MM.1S (cell line): ENCODE data around the gene HES1.
"Not testable (repeated sequence)": the region's sequence is repeated elsewhere in the genome, so short reads cannot be mapped to it uniquely, and the experiment has no call there.

Experiments
- DNase-seq: peaks from one replicate; pipeline ENCODE4 v3.0.0-alpha.2; 2015
- H2AFZ ChIP-seq: fragments of 300-600 bp; sonication (generic); 2 replicates; pipeline ENCODE4 v1.6.0; 2016; ENCODE audit warnings: antibody characterized with exemption, low read length
- H3F3A ChIP-seq: fragments of 300-600 bp; sonication (generic); 2 replicates; pipeline ENCODE4 v1.6.1; 2016; ENCODE audit warnings: mild to moderate bottlenecking, antibody characterized with exemption, low read length, moderate library complexity, mixed read lengths; ENCODE audit not compliant: insufficient read depth
- H3K27ac ChIP-seq: fragments of 300-600 bp; sonication (generic); 2 replicates; pipeline ENCODE4 v1.5.1; 2016; ENCODE audit warnings: mild to moderate bottlenecking, low read length
- H3K27me3 ChIP-seq: fragments of 300-600 bp; sonication (generic); replicated peaks from 2 replicates; pipeline ENCODE4 v1.6.0; 2016; ENCODE audit warnings: low read length; ENCODE audit not compliant: insufficient read depth
- H3K36me3 ChIP-seq: fragments of 300-600 bp; sonication (generic); replicated peaks from 2 replicates; pipeline ENCODE4 v1.6.1; 2016; ENCODE audit warnings: mild to moderate bottlenecking, low read length, mixed read lengths; ENCODE audit not compliant: insufficient read depth
- H3K4me1 ChIP-seq: fragments of 300-600 bp; sonication (generic); 2 replicates; pipeline ENCODE4 v1.6.1; 2016; ENCODE audit warnings: low read length, mixed read lengths
- H3K4me2 ChIP-seq: fragments of 300-600 bp; sonication (generic); 2 replicates; pipeline ENCODE4 v1.6.0; 2016; ENCODE audit warnings: low read depth, low read length
- H3K4me3 ChIP-seq: fragments of 300-600 bp; sonication (generic); 2 replicates; pipeline ENCODE4 v1.5.1; 2016; ENCODE audit warnings: low read length, mixed read lengths
- H3K79me2 ChIP-seq: fragments of 300-600 bp; sonication (generic); 2 replicates; pipeline ENCODE4 v1.6.1; 2016; ENCODE audit warnings: mixed run types, low read length, mixed read lengths
- H3K9ac ChIP-seq: fragments of 300-600 bp; sonication (generic); 2 replicates; pipeline ENCODE4 v1.6.1; 2016; ENCODE audit warnings: low read length, mixed read lengths
- H3K9me2 ChIP-seq: fragments of 300-600 bp; sonication (generic); replicated peaks from 2 replicates; pipeline ENCODE4 v1.6.1; 2016; ENCODE audit warnings: mild to moderate bottlenecking, low read length, mixed read lengths; ENCODE audit not compliant: insufficient read depth
- H3K9me3 ChIP-seq: fragments of 300-600 bp; sonication (generic); replicated peaks from 2 replicates; pipeline ENCODE4 v1.6.1; 2016; ENCODE audit warnings: mild to moderate bottlenecking, low read length, mixed read lengths; ENCODE audit not compliant: insufficient read depth
- H4K20me1 ChIP-seq: fragments of 300-600 bp; sonication (generic); 2 replicates; pipeline ENCODE4 v1.6.1; 2016; ENCODE audit warnings: mild to moderate bottlenecking, low read length, moderate library complexity, mixed read lengths; ENCODE audit not compliant: insufficient read depth
- CTCF ChIP-seq: fragments of 300-600 bp; sonication (generic); IDR thresholded peaks from 2 replicates; pipeline ENCODE4 v1.5.1; 2016; ENCODE audit warnings: antibody characterized with exemption, low read length, mixed read lengths
- EZH2 ChIP-seq: fragments of 300-600 bp; sonication (generic); optimal IDR thresholded peaks from 2 replicates; pipeline ENCODE3; 2017; ENCODE audit warnings: low read depth, mild to moderate bottlenecking, antibody characterized with exemption, low read length, mixed read lengths
- EZH2phosphoT487 ChIP-seq: fragments of 300-600 bp; sonication (generic); IDR thresholded peaks from 2 replicates; pipeline ENCODE4 v1.6.1; 2018; ENCODE audit warnings: antibody characterized with exemption, low read length

The HES1 gene

GRCh38 chr3:194090716-194091115 lies 45.2 kb upstream of the HES1 start:
- H4K20me1 ChIP-seq, result no peaks in the 10 kb centered on the region
- H3F3A ChIP-seq, result no peaks in the 10 kb centered on the region
- no peak overlapping the region for H3K4me2 ChIP-seq
- H3K27me3 ChIP-seq, result no peaks in the 10 kb centered on the region
- H3K4me3 ChIP-seq, result no peak overlapping the region
- TF ChIP-seq EZH2phosphoT487 (no peak), CTCF (no peak), EZH2 (no peak)
- H3K4me1 ChIP-seq, result peaks cover 20% of the 10 kb centered on the region
- no peak for DNase-seq
- no peaks in the 10 kb centered on the region for H3K9me3 ChIP-seq
- H3K9me2 ChIP-seq, result no peaks in the 10 kb centered on the region
- no peak overlapping the region for H3K27ac ChIP-seq
- H3K79me2 ChIP-seq, result no peaks in the 10 kb centered on the region
- H3K9ac ChIP-seq, result no peak overlapping the region
- H2AFZ ChIP-seq, result no peak overlapping the region
- H3K36me3 ChIP-seq, result no peaks in the 10 kb centered on the region

GRCh38 chr3:194091141-194091540 lies 44.8 kb upstream of the HES1 start:
- no peak for TF ChIP-seq EZH2phosphoT487
- TF ChIP-seq EZH2, result no peak
- TF ChIP-seq CTCF, result no peak
- H3K36me3 ChIP-seq, result no peaks in the 10 kb centered on the region
- no peaks in the 10 kb centered on the region for H4K20me1 ChIP-seq
- no peak for DNase-seq
- no peaks in the 10 kb centered on the region for H3K27me3 ChIP-seq
- no peak overlapping the region for H2AFZ ChIP-seq
- H3K79me2 ChIP-seq, result no peaks in the 10 kb centered on the region
- peaks cover 19% of the 10 kb centered on the region for H3K4me1 ChIP-seq
- H3K4me3 ChIP-seq, result no peak overlapping the region
- H3K9me2 ChIP-seq, result no peaks in the 10 kb centered on the region
- no peaks in the 10 kb centered on the region for H3F3A ChIP-seq
- H3K9ac ChIP-seq, result no peak overlapping the region
- H3K4me2 ChIP-seq, result no peak overlapping the region
- no peak overlapping the region for H3K27ac ChIP-seq
- H3K9me3 ChIP-seq, result no peaks in the 10 kb centered on the region

DNA sequence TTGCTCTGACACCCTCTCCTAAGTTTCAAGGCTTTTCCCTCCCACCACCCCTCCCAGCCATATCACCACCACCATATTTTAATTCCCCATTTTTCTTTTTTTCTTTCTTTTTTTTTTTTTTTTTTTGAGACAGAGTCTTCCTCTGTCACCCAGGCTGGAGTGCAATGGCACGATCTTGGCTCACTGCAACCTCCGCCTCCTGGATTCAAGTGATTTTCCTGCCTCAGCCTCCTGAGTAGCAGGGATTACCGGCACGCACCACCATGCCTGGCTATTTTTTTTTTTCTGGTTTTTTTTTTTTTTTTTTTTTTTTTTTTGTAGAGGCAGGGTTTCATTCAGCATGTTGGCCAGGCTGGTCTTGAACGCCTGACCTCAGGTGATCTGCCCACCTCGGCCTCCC lies 44.1 kb upstream of the HES1 start:
- H3F3A ChIP-seq, H3K4me3 ChIP-seq, H3K36me3 ChIP-seq, H3K27ac ChIP-seq, H2AFZ ChIP-seq, H3K9me2 ChIP-seq, H3K79me2 ChIP-seq, H3K4me2 ChIP-seq, H3K27me3 ChIP-seq, H4K20me1 ChIP-seq, H3K9ac ChIP-seq, DNase-seq, H3K9me3 ChIP-seq: not testable (repeated sequence)
- peaks cover 18% of the 10 kb centered on the region for H3K4me1 ChIP-seq

GRCh38 chr3:194092881-194093301 lies 43.1 kb upstream of the HES1 start:
- TF ChIP-seq EZH2 (no peak), EZH2phosphoT487 (no peak), CTCF (no peak)
- Histone ChIP-seq H4K20me1 (no peaks in the 10 kb centered on the region), H3K27me3 (no peaks in the 10 kb centered on the region), H3K4me1 (peaks cover 27% of the 10 kb centered on the region), H3K27ac (no peak overlapping the region), H3K79me2 (no peaks in the 10 kb centered on the region), H3K4me2 (no peak overlapping the region), H3K9me3 (no peaks in the 10 kb centered on the region), H3K9me2 (no peaks in the 10 kb centered on the region), H3K36me3 (no peaks in the 10 kb centered on the region), H2AFZ (no peak overlapping the region), H3F3A (no peaks in the 10 kb centered on the region), H3K9ac (no peak overlapping the region), H3K4me3 (no peak overlapping the region)
- no peak for DNase-seq
